A673 (cell line): Measurements from ENCODE around the gene CAST. TPM values are rescaled to one million over a fixed set of nuclear protein-coding genes. Genes with fewer than 3 reads are reported as not detected.

Experiments used
- BruUV-seq: library from RNA; stranded (reverse); fragments of 400-500 nt; replicated peaks from 2 replicates; lab custom pipeline; 2021; lab: Mats Ljungman, UMichigan
- CTCF ChIA-PET: fragments of 300-600 bp; sonication (Branson Sonifier 250); formaldehyde crosslinking; loops from one replicate; lab custom pipeline; 2022; ENCODE audit warnings: antibody characterized with exemption; lab: Charles Lee
- POLR2A ChIA-PET: fragments of 300-600 bp; sonication (Branson Sonifier 250); formaldehyde crosslinking; loops from one replicate; lab custom pipeline; 2022; ENCODE audit warnings: antibody characterized with exemption; ENCODE audit not compliant: low non-redundant PET; lab: Charles Lee
- DNase-seq: peaks from one replicate; pipeline ENCODE4 v3.0.0-alpha.2; 2015; ENCODE audit warnings: low spot score
- H3K27ac ChIP-seq: fragments of 200-600 bp; sonication (generic); 2 replicates; pipeline ENCODE4 v1.5.1; 2016; ENCODE audit warnings: mixed run types, low read depth, mild to moderate bottlenecking, mixed read lengths, antibody characterized with exemption, low read length; ENCODE audit not compliant: poor library complexity, severe bottlenecking
- H3K27me3 ChIP-seq: fragments of 200-600 bp; sonication (generic); replicated peaks from 2 replicates; pipeline ENCODE4 v1.6.1; 2017; ENCODE audit warnings: mixed run types, low read depth, mild to moderate bottlenecking, mixed read lengths, antibody characterized with exemption, low read length; ENCODE audit not compliant: insufficient read depth, poor library complexity
- H3K36me3 ChIP-seq: fragments of 200-600 bp; sonication (generic); 2 replicates; pipeline ENCODE4 v1.6.1; 2016; ENCODE audit warnings: mixed run types, mild to moderate bottlenecking, mixed read lengths, antibody characterized with exemption, low read length; ENCODE audit not compliant: insufficient read depth, poor library complexity, severe bottlenecking
- H3K4me1 ChIP-seq: fragments of 200-600 bp; sonication (generic); 2 replicates; pipeline ENCODE4 v1.6.1; 2017; ENCODE audit warnings: mixed run types, mild to moderate bottlenecking, mixed read lengths, antibody characterized with exemption, low read length; ENCODE audit not compliant: insufficient read depth, poor library complexity, severe bottlenecking
- H3K4me3 ChIP-seq: fragments of 200-600 bp; sonication (generic); 2 replicates; pipeline ENCODE4 v1.5.1; 2016; ENCODE audit warnings: low read depth, mixed run types, mild to moderate bottlenecking, mixed read lengths, low read length; ENCODE audit not compliant: poor library complexity, severe bottlenecking
- H3K9me3 ChIP-seq: fragments of 200-600 bp; sonication (generic); 2 replicates; pipeline ENCODE4 v1.6.1; 2016; ENCODE audit warnings: mixed run types, low read depth, mild to moderate bottlenecking, mixed read lengths, antibody characterized with exemption, low read length; ENCODE audit not compliant: poor library complexity, severe bottlenecking
- EZH2 ChIP-seq: fragments of 200-600 bp; sonication (generic); IDR thresholded peaks from 2 replicates; pipeline ENCODE4 v1.6.1; 2017; ENCODE audit warnings: borderline replicate concordance, low read depth, mild to moderate bottlenecking, mixed read lengths, antibody characterized with exemption, low read length; ENCODE audit not compliant: poor library complexity, severe bottlenecking
- intact Hi-C: fragments of 100-400 bp; cut with micrococcal nuclease; formaldehyde crosslinking; loops from one replicate; pipeline ENCODE4 v1.10.0; 2022; ENCODE audit not compliant: unreplicated experiment
- total RNA-seq: library from RNA; stranded (reverse); gene quantifications from 2 replicates; pipeline ENCODE4 v1.2.3, GENCODE V29; 2021
- TF ChIP-seq, protein P1 (sequence below): fragments of 300-800, 200-600 bp; sonication (generic); conservative IDR thresholded peaks from 2 replicates; pipeline ENCODE4 v1.5.1; 2017; ENCODE audit warnings: low read depth, mild to moderate bottlenecking, antibody characterized with exemption, low read length, moderate library complexity, mixed read lengths

The CAST gene
- total RNA-seq, 1 experiment from 2014 or later: 66.8 TPM

DNA sequence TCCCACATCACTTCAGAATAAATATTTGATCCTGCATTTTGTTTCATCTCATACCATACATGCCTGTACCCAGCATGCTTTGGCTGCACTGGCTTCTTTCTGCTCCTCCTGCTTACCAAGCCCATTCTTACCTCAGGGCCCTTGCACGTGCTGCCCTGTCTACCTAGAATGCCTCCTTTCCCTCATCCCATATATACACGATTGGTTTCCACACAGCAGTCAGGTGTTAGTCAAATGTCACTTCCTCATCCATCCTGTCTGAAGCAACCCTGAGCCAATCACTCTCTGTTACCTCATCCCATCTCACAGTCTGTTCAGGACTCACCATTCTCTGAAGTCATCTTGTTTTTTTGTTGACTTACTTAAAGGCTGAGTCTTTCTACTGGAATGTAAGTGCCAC lies 30.3 kb downstream of the CAST start:
- Histone ChIP-seq H3K27ac (no peak overlapping the region), H3K27me3 (no peaks in the 10 kb centered on the region), H3K9me3 (no peaks in the 10 kb centered on the region), H3K4me3 (no peak overlapping the region), H3K4me1 (no peaks in the 10 kb centered on the region), H3K36me3 (no peaks in the 10 kb centered on the region)
- intact Hi-C loops: no loop called here
- no TSS peak for BruUV-seq
- TF ChIP-seq, protein P1, sequence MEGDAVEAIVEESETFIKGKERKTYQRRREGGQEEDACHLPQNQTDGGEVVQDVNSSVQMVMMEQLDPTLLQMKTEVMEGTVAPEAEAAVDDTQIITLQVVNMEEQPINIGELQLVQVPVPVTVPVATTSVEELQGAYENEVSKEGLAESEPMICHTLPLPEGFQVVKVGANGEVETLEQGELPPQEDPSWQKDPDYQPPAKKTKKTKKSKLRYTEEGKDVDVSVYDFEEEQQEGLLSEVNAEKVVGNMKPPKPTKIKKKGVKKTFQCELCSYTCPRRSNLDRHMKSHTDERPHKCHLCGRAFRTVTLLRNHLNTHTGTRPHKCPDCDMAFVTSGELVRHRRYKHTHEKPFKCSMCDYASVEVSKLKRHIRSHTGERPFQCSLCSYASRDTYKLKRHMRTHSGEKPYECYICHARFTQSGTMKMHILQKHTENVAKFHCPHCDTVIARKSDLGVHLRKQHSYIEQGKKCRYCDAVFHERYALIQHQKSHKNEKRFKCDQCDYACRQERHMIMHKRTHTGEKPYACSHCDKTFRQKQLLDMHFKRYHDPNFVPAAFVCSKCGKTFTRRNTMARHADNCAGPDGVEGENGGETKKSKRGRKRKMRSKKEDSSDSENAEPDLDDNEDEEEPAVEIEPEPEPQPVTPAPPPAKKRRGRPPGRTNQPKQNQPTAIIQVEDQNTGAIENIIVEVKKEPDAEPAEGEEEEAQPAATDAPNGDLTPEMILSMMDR: no peak
- ChIA-PET CTCF (no interaction called here), POLR2A (no interaction called here)
- no peak for DNase-seq

DNA sequence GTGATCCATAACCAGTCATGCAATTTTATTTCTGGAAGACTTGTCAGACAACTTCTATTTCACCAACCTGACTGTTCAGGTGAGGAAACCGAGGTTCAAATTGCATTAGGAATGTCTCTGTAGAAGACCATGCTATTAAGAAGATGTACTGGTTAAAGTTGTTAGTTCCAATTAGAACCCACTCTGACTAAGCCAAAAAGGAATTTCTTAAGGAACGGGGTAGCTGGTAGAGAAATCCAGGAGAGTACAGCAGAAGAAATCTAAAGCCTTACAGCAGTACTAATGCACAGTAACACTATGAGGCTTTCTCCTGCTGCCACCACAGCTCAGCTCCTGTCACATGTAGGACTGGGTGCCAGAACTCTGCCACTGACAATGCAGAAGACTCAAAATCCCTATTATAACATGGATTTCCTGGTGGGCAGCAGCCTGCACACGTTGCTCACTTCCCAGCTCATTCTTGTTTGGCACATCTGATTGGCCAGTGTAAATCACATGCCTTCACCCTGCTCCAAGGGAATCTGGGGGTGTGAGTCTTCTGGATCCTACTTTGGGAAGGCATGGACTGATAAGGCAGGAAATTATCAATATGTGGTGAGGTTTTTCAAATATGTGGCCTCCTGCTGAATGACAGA lies 37.1 kb downstream of the CAST start:
- peak; percentile 51 for DNase-seq
- ChIA-PET CTCF (no interaction called here), POLR2A (no interaction called here)
- intact Hi-C loops: no loop called here
- no TSS peak for BruUV-seq
- no peaks in the 10 kb centered on the region for H3K9me3 ChIP-seq
- no peaks in the 10 kb centered on the region for H3K27me3 ChIP-seq
- no peak overlapping the region for H3K4me3 ChIP-seq
- no peak for TF ChIP-seq EZH2
- TF ChIP-seq, protein P1: no peak
- H3K27ac ChIP-seq: no peak overlapping the region
- H3K36me3 ChIP-seq: no peaks in the 10 kb centered on the region
- H3K4me1 ChIP-seq: peaks cover 17% of the 10 kb centered on the region

DNA sequence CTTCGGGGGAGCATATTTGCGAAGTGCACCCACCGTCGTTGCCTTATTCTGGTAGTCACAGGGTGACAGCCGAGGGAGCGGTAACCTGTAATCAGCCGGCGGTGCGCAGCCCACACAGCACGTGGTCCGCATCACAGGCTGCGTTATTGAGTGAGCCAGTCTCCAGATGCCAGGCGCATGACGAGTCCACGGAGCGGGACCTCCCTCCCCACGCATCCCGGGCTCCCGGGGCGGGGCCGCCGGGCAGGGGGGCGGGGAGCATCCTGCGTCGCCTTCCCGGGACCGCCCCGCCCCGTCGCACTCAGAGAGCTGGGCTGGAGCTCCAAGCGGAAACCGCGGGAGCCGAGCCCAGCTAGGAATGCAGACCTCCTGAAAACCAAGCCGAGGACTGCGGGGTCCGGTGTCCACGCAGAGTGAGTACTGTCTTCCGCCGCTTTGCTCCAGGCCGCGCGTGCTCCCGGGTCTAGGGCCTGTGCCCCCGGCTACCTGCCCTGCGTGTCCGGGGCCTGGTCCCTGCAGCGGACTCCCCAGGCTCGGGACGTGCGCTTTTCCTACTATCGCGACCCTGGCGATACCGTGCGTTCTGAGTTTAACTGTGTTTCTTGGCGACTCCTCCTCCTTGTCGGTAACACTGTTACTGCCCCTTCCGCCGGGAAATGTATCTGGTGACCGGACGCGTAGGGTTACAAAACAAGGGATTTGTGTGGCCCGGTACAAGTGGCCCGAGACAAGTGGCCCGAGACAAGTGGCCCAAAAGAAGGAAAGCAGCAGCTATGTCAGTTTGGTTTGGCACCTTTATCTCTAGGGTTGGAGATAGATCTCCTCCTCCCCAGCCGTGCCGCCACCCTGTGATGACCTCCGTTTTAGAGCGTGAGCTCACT lies 40.6 kb downstream of the CAST start:
- peak; percentile 95 for DNase-seq
- peak overlapping the region; percentile 74 for H3K4me3 ChIP-seq
- peak overlapping the region; percentile 84 for H3K27ac ChIP-seq
- H3K9me3 ChIP-seq: no peaks in the 10 kb centered on the region
- peaks cover 17% of the 10 kb centered on the region for H3K4me1 ChIP-seq
- H3K36me3 ChIP-seq: no peaks in the 10 kb centered on the region
- ChIA-PET CTCF (interaction anchor here (0.7 to 1.5 kb wide), 2 partner anchors 9 to 12 kb away, joined by 3 to 5 read pairs; no protein-coding TSS in a partner anchor), POLR2A (no interaction called here)
- H3K27me3 ChIP-seq: no peaks in the 10 kb centered on the region
- intact Hi-C loops: loop anchor here (5.0 kb wide), 1 partner anchor 90 kb away; no protein-coding TSS in a partner anchor
- no TSS peak for BruUV-seq
- TF ChIP-seq, protein P1: no peak
- no peak for TF ChIP-seq EZH2
